Measurements from ENCODE around the gene FAM20A.

The FAM20A gene

DNA sequence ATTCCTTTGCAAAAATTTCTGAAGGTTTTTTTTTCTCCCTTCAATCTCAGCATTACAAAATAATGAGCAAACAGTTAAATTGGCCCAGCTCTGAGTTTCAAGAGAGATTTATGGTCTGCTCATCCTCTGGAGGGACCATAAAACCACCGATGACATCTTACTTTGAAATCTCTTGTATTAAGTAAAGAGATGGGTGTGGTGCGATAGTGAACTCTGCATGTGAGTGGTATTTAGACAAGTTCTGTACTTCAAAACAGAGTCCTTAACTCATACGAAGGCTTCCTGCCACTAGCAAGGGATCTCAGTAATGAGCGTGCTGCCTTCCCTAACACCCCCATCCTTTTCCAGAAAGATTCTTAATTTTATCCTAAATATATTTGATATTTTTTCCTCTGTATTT is 2.1 kb downstream of the FAM20A start:
- in situ Hi-C loops (cut with HindIII; ENCODE audit: low sequenced_read_pairs) = no loop called here
- no peak overlapping the region for H3K4me3 ChIP-seq (ENCODE audit: low read depth, low read length)
- TF ChIP-seq, protein P1, sequence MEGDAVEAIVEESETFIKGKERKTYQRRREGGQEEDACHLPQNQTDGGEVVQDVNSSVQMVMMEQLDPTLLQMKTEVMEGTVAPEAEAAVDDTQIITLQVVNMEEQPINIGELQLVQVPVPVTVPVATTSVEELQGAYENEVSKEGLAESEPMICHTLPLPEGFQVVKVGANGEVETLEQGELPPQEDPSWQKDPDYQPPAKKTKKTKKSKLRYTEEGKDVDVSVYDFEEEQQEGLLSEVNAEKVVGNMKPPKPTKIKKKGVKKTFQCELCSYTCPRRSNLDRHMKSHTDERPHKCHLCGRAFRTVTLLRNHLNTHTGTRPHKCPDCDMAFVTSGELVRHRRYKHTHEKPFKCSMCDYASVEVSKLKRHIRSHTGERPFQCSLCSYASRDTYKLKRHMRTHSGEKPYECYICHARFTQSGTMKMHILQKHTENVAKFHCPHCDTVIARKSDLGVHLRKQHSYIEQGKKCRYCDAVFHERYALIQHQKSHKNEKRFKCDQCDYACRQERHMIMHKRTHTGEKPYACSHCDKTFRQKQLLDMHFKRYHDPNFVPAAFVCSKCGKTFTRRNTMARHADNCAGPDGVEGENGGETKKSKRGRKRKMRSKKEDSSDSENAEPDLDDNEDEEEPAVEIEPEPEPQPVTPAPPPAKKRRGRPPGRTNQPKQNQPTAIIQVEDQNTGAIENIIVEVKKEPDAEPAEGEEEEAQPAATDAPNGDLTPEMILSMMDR (IDR thresholded peaks at IDR 0.05; ENCODE audit: low read depth, low read length, missing control alignments) = no peak
- DNase-seq (ENCODE audit: low read depth) = no peak

DNA sequence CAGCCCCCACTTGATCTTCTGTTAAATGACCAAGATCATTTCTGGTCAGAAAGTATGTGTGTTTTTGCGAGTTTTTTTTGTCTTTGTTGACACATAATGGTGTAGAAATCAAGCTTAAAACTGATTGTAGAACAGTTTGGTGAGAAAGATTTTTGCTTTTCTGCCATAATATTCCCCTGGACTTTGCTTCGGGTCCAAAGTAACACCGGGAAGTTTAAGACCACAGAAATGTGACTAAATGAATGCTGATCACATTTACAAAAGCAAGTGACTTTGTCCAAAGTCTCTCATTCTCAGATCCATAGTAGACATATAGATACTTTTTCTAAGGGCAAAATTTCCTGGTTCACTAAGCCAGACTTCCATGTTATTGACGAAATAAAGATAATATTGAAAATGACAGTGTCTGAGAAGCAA is 2.6 kb downstream of the FAM20A start:
- no peak for DNase-seq (ENCODE audit: low read depth)
- in situ Hi-C loops (cut with HindIII; ENCODE audit: low sequenced_read_pairs) = no loop called here
- TF ChIP-seq, protein P1 (IDR thresholded peaks at IDR 0.05; ENCODE audit: low read depth, low read length, missing control alignments) = no peak
- no peak overlapping the region for H3K4me3 ChIP-seq (ENCODE audit: low read depth, low read length)

DNA sequence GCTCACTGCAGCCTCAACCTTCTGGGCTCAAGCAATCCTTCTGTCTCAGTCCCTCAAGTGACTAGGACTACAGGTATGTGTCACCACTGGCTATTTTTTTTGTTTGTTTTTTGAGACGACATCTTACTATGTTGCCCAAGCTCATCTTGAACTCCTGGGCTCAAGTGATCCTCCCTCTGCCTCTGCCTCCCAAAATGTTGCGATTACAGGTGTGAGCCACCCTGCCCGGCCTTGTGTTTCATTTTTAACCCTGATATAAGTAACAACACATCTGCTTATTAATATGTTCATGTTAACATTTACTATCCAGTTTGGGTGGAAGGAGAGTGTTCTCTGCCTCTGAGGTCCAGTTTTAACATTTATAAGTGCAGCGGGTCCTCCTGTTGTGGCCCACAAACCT is 3.1 kb downstream of the FAM20A start:
- TF ChIP-seq, protein P1 (IDR thresholded peaks at IDR 0.05; ENCODE audit: low read depth, low read length, missing control alignments) = no peak
- in situ Hi-C loops (cut with HindIII; ENCODE audit: low sequenced_read_pairs) = no loop called here
- no peak overlapping the region for H3K4me3 ChIP-seq (ENCODE audit: low read depth, low read length)
- no peak for DNase-seq (ENCODE audit: low read depth)

DNA sequence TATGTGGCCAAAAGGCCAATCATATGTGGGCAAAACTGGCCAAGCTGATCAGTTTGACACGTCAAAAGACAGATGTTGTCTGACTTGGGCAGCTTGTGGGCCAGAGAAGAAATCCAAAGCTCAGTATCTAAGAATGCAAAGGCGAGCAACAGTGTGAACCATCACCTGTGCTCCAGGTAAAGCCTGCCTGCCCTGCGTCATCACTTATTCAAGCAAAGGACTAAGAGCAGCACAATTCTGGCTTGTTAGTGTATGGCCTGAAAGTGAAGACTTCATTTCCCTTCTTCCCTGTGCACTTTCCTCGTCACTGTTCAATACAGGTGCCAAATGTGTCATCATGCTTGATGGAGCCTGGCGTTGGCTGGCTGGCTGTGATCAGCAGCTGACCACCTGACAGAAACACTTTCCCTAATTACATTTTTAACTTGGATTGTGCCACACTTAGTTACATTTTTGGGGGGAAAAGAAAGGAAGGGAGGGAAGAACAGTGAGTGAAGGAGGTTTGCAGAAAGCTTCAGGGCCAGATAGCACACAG is 4.7 kb downstream of the FAM20A start:
- TF ChIP-seq, protein P1 (IDR thresholded peaks at IDR 0.05; ENCODE audit: low read depth, low read length, missing control alignments) = no peak
- in situ Hi-C loops (cut with HindIII; ENCODE audit: low sequenced_read_pairs) = no loop called here
- no peak overlapping the region for H3K4me3 ChIP-seq (ENCODE audit: low read depth, low read length)
- DNase-seq (ENCODE audit: low read depth) = no peak

DNA sequence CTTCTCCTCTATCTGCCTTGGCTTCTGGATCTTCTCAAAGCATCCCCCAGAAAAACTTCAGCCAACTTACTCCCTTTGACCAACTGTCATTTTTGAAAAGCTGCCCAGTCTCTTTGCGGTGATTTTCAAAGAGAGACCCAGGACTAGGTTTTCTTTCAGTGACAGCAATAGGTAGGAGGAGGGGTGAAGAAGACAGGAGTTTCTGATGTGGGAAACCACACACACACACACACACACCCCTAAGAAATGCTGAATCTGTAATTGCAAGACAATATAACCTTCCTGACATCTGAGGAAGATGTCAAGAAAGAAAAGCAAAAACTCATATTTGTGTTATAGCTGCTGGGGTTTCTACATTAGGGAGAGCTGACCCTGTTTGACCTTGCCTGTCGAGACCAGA is 5.2 kb downstream of the FAM20A start:
- TF ChIP-seq, protein P1 (IDR thresholded peaks at IDR 0.05; ENCODE audit: low read depth, low read length, missing control alignments) = no peak
- DNase-seq (ENCODE audit: low read depth) = no peak
- no peak overlapping the region for H3K4me3 ChIP-seq (ENCODE audit: low read depth, low read length)
- in situ Hi-C loops (cut with HindIII; ENCODE audit: low sequenced_read_pairs) = no loop called here

DNA sequence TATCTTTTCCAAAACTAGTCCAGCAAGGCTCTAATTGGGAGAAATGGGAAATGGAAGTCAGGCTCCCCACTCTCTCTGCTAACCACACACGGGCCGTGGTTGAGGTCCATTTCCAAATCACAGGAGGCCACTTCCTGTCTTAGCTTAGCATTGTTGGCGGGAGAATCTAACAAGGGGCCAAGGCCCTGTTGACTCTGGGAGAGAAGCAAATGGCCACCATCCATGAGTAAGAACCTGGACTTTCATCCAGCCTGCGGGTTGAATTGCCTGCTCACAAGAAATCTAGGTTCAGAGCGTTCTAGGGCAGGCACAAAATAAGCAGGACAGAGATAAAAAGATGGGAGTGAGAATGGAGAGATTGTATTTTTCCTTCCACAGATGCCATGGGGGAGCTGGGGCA is 5.7 kb downstream of the FAM20A start:
- no peak overlapping the region for H3K4me3 ChIP-seq (ENCODE audit: low read depth, low read length)
- TF ChIP-seq, protein P1 (IDR thresholded peaks at IDR 0.05; ENCODE audit: low read depth, low read length, missing control alignments) = no peak
- DNase-seq (ENCODE audit: low read depth) = no peak
- in situ Hi-C loops (cut with HindIII; ENCODE audit: low sequenced_read_pairs) = no loop called here

DNA sequence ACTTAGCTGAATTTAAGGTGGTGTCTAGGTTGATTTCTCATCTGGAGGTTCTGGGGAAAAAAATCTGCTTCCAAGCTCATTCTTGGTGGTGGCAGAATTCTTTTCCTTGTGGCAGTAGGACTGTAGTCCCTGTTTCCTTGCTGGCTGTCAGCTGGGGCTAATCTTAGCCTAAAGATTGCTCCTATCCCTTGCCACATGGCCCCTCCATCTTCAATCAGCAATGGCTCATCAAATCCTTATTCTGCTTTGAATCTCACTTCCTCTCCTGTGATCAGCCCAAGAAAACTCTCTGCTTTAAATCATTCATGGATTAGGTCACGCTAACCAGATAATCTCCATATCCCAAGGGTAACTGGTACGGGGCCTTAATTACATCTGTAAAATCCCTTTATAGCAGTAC is 6.6 kb downstream of the FAM20A start:
- TF ChIP-seq, protein P1 (IDR thresholded peaks at IDR 0.05; ENCODE audit: low read depth, low read length, missing control alignments) = no peak
- in situ Hi-C loops (cut with HindIII; ENCODE audit: low sequenced_read_pairs) = no loop called here

More for the DNA sequence above, 6.6 kb downstream of the FAM20A start:
- no peak overlapping the region for H3K4me3 ChIP-seq (ENCODE audit: low read depth, low read length)
- DNase-seq (ENCODE audit: low read depth) = no peak

Measured in astrocyte of the cerebellum (primary cell).